Calu3 (cell line): Measurements from ENCODE around the gene CHD2. TPM values are rescaled to one million over a fixed set of nuclear protein-coding genes. Genes with fewer than 3 reads are reported as not detected.
A peak's percentile ranks its signal among the peaks of the same experiment; 100 is the strongest.

ENCODE experiments used
- BruUV-seq: library from RNA; stranded (reverse); fragments of 400-500 nt; replicated peaks from 2 replicates; lab custom pipeline; 2021; lab: Mats Ljungman, UMichigan
- CTCF ChIA-PET: fragments of 300-600 bp; sonication (Branson Sonifier 250); formaldehyde crosslinking; loops from one replicate; lab custom pipeline; 2022; ENCODE audit warnings: antibody characterized with exemption; lab: Charles Lee
- DNase-seq: peaks from one replicate; pipeline ENCODE4 v3.0.0; 2022
- H3K27ac Mint-ChIP-seq: one replicate; pipeline ENCODE4 v1.8.0; 2022; ENCODE audit warnings: mixed read lengths; ENCODE audit not compliant: unreplicated experiment
- H3K27me3 Mint-ChIP-seq: one replicate; pipeline ENCODE4 v1.8.0; 2022; ENCODE audit warnings: mixed read lengths; ENCODE audit not compliant: unreplicated experiment
- H3K36me3 Mint-ChIP-seq: one replicate; pipeline ENCODE4 v1.8.0; 2022; ENCODE audit warnings: mild to moderate bottlenecking, moderate library complexity, mixed read lengths; ENCODE audit not compliant: insufficient read depth, unreplicated experiment
- H3K4me1 Mint-ChIP-seq: one replicate; pipeline ENCODE4 v1.8.0; 2022; ENCODE audit warnings: mild to moderate bottlenecking, low read depth, mixed read lengths; ENCODE audit not compliant: unreplicated experiment
- H3K4me3 Mint-ChIP-seq: one replicate; pipeline ENCODE4 v1.8.0; 2022; ENCODE audit warnings: mild to moderate bottlenecking, low read depth, moderate library complexity, mixed read lengths; ENCODE audit not compliant: unreplicated experiment
- H3K9me3 Mint-ChIP-seq: one replicate; pipeline ENCODE4 v1.8.0; 2022; ENCODE audit warnings: low read depth, mixed read lengths; ENCODE audit not compliant: unreplicated experiment
- intact Hi-C: fragments of 100-400 bp; cut with micrococcal nuclease; formaldehyde crosslinking; loops from one replicate; pipeline ENCODE4 v1.10.0; 2022; ENCODE audit not compliant: unreplicated experiment
- total RNA-seq: library from RNA; stranded (reverse); gene quantifications from 2 replicates; pipeline ENCODE4 v1.2.3, GENCODE V29; 2022
- TF ChIP-seq, protein P1 (sequence below): fragments of 200-600 bp; IDR thresholded peaks from one replicate; pipeline ENCODE4 v1.8.0; 2022; ENCODE audit warnings: antibody characterized with exemption; ENCODE audit not compliant: unreplicated experiment

Gene CHD2
- total RNA-seq, 1 experiment from 2014 or later = 140 TPM

DNA sequence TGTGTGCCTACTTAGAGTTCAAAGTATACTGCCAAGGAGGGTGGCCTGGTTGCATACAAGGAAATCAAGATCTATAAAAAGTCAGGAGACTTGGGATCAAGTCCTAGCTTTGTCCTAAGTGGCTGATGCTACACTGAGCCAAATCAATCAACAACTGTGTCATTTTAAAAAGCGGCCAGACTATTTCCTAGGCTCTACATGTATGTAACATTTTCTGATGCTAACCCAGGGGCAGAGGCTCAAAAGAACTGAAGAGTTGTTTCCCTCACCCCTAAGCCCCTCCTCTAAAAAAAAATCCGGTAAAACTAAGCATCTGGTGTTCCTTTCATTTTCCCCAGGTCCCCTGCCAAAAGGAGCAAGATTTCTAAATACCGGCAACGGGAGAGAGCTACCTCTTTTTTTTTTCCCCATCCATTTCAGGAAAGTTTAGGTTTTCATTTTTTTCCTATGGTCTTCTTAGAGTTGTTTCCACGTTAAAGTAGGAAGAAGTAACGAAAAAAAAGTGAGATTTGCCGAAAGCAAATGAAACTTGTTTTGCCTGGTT lies 18.8 kb upstream of the CHD2 start:
- BruUV-seq = no TSS peak
- Mint-ChIP-seq H3K9me3 (no peaks in the 10 kb centered on the region), H3K4me1 (peaks cover 53% of the 10 kb centered on the region), H3K4me3 (peak overlapping the region; percentile 68), H3K27me3 (peaks cover 13% of the 10 kb centered on the region), H3K27ac (peak overlapping the region; percentile 94), H3K36me3 (peaks cover 56% of the 10 kb centered on the region)
- CTCF ChIA-PET = interaction anchor here (0.5 to 4.0 kb wide), 8 partner anchors 11 to 226 kb away, joined by 3 to 24 read pairs (median 4); partner anchors contain the start of gene CHD2
- DNase-seq = no peak
- intact Hi-C loops = no loop called here
- TF ChIP-seq, protein P1, sequence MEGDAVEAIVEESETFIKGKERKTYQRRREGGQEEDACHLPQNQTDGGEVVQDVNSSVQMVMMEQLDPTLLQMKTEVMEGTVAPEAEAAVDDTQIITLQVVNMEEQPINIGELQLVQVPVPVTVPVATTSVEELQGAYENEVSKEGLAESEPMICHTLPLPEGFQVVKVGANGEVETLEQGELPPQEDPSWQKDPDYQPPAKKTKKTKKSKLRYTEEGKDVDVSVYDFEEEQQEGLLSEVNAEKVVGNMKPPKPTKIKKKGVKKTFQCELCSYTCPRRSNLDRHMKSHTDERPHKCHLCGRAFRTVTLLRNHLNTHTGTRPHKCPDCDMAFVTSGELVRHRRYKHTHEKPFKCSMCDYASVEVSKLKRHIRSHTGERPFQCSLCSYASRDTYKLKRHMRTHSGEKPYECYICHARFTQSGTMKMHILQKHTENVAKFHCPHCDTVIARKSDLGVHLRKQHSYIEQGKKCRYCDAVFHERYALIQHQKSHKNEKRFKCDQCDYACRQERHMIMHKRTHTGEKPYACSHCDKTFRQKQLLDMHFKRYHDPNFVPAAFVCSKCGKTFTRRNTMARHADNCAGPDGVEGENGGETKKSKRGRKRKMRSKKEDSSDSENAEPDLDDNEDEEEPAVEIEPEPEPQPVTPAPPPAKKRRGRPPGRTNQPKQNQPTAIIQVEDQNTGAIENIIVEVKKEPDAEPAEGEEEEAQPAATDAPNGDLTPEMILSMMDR = no peak

DNA sequence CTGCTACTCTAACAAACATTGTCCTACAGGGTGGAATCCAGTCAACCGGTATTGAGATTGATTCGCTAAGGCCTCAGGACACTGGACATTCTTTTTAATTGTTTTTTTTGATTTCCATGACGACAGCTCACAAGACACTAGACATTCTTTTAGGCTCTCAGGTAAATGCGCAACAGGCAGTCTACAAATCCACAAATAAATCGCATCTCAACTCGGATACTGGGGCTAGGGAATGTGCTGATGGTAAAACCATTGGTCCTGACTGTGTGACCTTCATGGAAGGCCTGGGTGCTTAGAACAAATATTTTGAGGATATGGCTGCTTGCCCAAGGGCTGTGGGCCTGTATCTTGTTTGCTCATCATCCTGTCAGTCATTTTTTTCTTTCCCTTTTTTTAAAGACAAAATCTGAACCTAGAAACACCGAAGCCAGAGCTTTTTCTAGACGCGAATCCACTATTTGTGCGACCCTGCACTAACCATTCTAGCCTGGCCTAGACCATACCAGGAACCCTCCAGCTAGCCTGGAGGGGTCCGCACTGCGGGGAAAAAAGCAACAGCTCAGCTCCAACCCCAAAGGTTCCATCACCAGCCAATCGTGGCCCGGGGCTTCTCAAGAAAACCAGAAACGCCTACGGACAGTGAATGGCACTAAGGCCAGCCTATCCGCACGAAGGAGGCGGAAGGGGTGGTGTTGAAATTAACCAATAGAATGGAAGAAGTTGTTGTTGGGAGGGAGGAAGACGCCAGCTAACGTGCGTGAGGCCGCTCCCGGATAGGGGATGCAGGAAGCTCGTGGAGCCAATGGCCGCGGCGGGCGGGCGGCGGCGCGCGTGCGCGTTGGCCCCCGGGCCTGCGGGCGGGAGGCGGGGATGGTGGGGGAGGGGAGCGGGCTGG lies 18.1 kb upstream of the CHD2 start:
- intact Hi-C loops = loop anchor here (1.0 to 2.0 kb wide), 2 partner anchors 37 to 51 kb away; no protein-coding TSS in a partner anchor
- Mint-ChIP-seq H3K36me3 (peaks cover 63% of the 10 kb centered on the region), H3K4me3 (peak overlapping the region; percentile 68), H3K27me3 (peaks cover 13% of the 10 kb centered on the region), H3K27ac (peak overlapping the region; percentile 94), H3K4me1 (peaks cover 47% of the 10 kb centered on the region), H3K9me3 (no peaks in the 10 kb centered on the region)
- CTCF ChIA-PET = interaction anchor here (0.5 to 4.0 kb wide), 18 partner anchors 12 to 85 kb away, joined by 3 to 24 read pairs (median 5); partner anchors contain the start of gene CHD2
- BruUV-seq = TSS peak; percentile 90
- TF ChIP-seq, protein P1 = no peak
- DNase-seq = peak; percentile 98

DNA sequence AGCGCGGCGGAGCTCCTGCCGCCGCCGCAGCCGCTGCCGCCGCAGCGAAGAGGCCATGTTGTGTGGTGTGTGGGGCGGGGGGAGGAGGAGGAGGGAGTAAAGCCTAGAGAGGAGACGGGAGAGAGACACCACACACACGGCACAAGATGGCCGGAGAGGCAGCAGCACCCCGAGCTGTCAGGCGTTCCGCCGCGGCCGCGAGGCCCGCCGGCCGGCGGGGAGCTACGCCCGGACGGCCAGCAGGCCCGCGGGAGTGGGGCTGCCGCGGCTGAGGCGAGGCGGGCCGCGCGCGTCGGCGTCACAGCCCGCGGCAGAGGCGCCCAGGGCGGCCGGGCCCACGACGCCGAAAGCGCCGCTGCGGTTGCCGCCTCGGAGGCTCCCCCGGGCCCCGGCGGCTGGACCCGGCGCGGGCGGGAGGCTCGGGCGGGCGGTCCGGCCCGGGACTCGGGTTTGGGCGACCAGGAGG lies 17.4 kb upstream of the CHD2 start:
- Mint-ChIP-seq H3K4me3 (peak overlapping the region; percentile 68), H3K27me3 (peaks cover 13% of the 10 kb centered on the region), H3K36me3 (peaks cover 69% of the 10 kb centered on the region), H3K4me1 (peaks cover 47% of the 10 kb centered on the region), H3K27ac (peak overlapping the region; percentile 94), H3K9me3 (no peaks in the 10 kb centered on the region)
- BruUV-seq = no TSS peak
- intact Hi-C loops = loop anchor here (1.0 to 2.0 kb wide), 2 partner anchors 38 to 51 kb away; no protein-coding TSS in a partner anchor
- TF ChIP-seq, protein P1 = no peak
- no peak for DNase-seq
- CTCF ChIA-PET = interaction anchor here (0.5 to 4.0 kb wide), 17 partner anchors 17 to 86 kb away, joined by 3 to 24 read pairs (median 6); partner anchors contain the start of gene CHD2

DNA sequence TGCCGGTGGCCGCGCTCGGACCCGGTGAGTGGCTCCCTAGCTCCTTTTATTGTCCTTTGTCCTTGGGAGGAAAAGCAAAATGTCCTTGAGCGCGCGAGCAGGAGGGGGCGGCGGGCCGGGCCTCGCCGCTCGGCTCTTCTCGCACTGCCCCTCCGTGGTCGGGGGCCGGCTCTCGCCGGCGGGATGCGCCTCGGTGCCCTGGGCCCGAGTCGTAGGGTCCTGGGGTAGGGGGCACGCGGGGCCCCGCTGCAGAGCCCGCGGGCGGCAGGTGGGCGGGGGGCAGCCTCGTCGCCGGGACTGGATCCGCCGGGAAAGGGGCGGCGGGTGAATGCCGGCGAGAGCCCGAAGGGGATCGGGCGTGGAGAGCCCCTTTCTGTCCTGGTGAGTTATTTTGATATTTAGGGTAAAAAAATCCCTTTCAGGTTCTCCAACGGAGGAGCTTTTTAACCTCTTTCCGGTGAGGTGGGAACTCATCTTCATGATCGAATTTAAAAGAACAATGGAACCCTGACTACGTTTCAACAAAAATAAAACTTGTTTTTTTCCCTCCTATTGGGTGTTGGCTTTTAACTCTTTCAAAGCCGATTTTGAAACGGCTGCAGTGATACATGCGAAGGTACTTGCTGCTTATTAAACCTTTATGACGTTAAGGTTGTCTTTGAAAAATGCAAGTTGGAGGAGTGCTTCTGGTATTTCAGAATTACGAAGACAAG lies 16.8 kb upstream of the CHD2 start:
- CTCF ChIA-PET = interaction anchor here (0.5 to 4.0 kb wide), 8 partner anchors 17 to 87 kb away, joined by 3 to 24 read pairs (median 8); partner anchors contain the start of gene CHD2
- no peak for DNase-seq
- TF ChIP-seq, protein P1 = no peak
- BruUV-seq = TSS peak; percentile 31
- no peaks in the 10 kb centered on the region for H3K9me3 Mint-ChIP-seq
- H3K4me3 Mint-ChIP-seq = peak overlapping the region; percentile 68
- H3K27ac Mint-ChIP-seq = peak overlapping the region; percentile 94
- peaks cover 73% of the 10 kb centered on the region for H3K36me3 Mint-ChIP-seq
- peaks cover 42% of the 10 kb centered on the region for H3K4me1 Mint-ChIP-seq
- peaks cover 13% of the 10 kb centered on the region for H3K27me3 Mint-ChIP-seq
- intact Hi-C loops = loop anchor here (2.0 kb wide), 1 partner anchor 39 kb away; no protein-coding TSS in a partner anchor
